Measurements from ENCODE around the gene IGF1R. TPM values are rescaled to one million over a fixed set of nuclear protein-coding genes. Genes with fewer than 3 reads are reported as not detected.

The IGF1R gene
- total and polyA plus RNA-seq, 2 of the 13 experiments (the other 11 are each of a cell fraction or from before 2014, with no cell fraction given): 15.9 to 18.4 TPM

DNA sequence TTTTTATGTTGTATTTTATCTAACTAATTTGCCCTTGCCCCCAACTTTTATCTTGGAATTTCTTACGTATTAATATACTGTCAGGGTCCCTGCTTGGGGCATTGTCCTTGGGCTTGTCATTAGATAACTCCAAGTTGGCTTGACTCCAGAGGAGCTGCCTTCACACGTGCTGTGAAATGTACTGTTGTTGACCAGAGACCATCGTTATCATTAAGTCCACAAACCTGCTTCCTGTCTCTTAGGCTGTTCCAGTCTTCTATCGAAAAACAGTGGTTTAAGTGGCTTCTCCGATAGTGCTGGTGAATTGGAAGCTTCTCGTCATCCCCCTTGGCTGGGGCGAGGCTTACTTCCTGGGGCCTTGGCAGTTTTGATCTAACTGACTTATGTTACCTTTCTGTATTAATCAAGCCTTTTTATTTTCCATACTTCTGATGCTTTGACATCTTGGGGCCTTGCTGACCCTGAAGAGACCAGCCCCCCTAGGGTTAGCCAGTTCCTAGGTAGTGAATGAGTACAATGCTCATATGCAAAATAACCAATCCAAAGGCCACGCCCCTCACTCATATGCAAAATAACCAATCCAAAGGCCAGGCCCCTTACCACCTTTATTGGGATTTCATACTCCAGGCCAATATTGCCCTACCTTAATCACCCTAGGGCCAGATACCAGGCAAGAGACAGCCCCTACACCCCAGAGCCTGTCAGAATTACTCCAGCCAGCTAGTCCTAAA, 164.5 kb downstream of the IGF1R start (continued):
- TF ChIP-seq, protein P1, sequence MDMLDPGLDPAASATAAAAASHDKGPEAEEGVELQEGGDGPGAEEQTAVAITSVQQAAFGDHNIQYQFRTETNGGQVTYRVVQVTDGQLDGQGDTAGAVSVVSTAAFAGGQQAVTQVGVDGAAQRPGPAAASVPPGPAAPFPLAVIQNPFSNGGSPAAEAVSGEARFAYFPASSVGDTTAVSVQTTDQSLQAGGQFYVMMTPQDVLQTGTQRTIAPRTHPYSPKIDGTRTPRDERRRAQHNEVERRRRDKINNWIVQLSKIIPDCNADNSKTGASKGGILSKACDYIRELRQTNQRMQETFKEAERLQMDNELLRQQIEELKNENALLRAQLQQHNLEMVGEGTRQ (IDR thresholded peaks at IDR 0.05; ENCODE audit: low read depth, low read length): no peak
- TF ChIP-seq, protein P1 (CRISPR knock-in tag; IDR thresholded peaks at IDR 0.05; ENCODE audit: borderline replicate concordance): no peak
- TF ChIP-seq ZNF207 (IDR thresholded peaks at IDR 0.05; ENCODE audit: borderline replicate concordance): no peak
- no peak for TF ChIP-seq PLRG1 (conservative IDR thresholded peaks at IDR 0.05)
- TF ChIP-seq ZBTB7B (CRISPR knock-in tag; IDR thresholded peaks at IDR 0.05): peak; percentile 87
- TF ChIP-seq, protein P2, sequence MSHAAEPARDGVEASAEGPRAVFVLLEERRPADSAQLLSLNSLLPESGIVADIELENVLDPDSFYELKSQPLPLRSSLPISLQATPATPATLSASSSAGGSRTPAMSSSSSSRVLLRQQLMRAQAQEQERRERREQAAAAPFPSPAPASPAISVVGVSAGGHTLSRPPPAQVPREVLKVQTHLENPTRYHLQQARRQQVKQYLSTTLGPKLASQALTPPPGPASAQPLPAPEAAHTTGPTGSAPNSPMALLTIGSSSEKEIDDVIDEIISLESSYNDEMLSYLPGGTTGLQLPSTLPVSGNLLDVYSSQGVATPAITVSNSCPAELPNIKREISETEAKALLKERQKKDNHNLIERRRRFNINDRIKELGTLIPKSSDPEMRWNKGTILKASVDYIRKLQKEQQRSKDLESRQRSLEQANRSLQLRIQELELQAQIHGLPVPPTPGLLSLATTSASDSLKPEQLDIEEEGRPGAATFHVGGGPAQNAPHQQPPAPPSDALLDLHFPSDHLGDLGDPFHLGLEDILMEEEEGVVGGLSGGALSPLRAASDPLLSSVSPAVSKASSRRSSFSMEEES (CRISPR knock-in tag; IDR thresholded peaks at IDR 0.05): peak; percentile 50; the same call in 1 of the 2 replicates
- TF ChIP-seq, protein P3, sequence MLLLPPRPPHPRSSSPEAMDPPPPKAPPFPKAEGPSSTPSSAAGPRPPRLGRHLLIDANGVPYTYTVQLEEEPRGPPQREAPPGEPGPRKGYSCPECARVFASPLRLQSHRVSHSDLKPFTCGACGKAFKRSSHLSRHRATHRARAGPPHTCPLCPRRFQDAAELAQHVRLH (CRISPR knock-in tag; IDR thresholded peaks at IDR 0.05; ENCODE audit: borderline replicate concordance, low read depth): peak; percentile 78; the same call in 1 of the 2 replicates
- TF ChIP-seq, protein P4, sequence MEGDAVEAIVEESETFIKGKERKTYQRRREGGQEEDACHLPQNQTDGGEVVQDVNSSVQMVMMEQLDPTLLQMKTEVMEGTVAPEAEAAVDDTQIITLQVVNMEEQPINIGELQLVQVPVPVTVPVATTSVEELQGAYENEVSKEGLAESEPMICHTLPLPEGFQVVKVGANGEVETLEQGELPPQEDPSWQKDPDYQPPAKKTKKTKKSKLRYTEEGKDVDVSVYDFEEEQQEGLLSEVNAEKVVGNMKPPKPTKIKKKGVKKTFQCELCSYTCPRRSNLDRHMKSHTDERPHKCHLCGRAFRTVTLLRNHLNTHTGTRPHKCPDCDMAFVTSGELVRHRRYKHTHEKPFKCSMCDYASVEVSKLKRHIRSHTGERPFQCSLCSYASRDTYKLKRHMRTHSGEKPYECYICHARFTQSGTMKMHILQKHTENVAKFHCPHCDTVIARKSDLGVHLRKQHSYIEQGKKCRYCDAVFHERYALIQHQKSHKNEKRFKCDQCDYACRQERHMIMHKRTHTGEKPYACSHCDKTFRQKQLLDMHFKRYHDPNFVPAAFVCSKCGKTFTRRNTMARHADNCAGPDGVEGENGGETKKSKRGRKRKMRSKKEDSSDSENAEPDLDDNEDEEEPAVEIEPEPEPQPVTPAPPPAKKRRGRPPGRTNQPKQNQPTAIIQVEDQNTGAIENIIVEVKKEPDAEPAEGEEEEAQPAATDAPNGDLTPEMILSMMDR (CRISPR knock-in tag; IDR thresholded peaks at IDR 0.05): no peak
- peak; percentile 59; the same call in 1 of the 2 replicates for TF ChIP-seq ZNF768 (CRISPR knock-in tag; IDR thresholded peaks at IDR 0.05)
- no peak for TF ChIP-seq NFRKB (IDR thresholded peaks at IDR 0.05)
- TF ChIP-seq NRL (CRISPR knock-in tag; IDR thresholded peaks at IDR 0.05; ENCODE audit: borderline replicate concordance): no peak
- no peak for TF ChIP-seq AHR (CRISPR knock-in tag; IDR thresholded peaks at IDR 0.05)
- TF ChIP-seq NR3C1 (CRISPR knock-in tag; IDR thresholded peaks at IDR 0.05): no peak
- no peak for TF ChIP-seq LCORL (IDR thresholded peaks at IDR 0.05)
- TF ChIP-seq LCORL (CRISPR knock-in tag; IDR thresholded peaks at IDR 0.05): no peak
- peak; percentile 14; the same call in 1 of the 2 replicates for TF ChIP-seq ZFX (CRISPR knock-in tag; IDR thresholded peaks at IDR 0.05; ENCODE audit: low read depth)
- TF ChIP-seq, protein P5, sequence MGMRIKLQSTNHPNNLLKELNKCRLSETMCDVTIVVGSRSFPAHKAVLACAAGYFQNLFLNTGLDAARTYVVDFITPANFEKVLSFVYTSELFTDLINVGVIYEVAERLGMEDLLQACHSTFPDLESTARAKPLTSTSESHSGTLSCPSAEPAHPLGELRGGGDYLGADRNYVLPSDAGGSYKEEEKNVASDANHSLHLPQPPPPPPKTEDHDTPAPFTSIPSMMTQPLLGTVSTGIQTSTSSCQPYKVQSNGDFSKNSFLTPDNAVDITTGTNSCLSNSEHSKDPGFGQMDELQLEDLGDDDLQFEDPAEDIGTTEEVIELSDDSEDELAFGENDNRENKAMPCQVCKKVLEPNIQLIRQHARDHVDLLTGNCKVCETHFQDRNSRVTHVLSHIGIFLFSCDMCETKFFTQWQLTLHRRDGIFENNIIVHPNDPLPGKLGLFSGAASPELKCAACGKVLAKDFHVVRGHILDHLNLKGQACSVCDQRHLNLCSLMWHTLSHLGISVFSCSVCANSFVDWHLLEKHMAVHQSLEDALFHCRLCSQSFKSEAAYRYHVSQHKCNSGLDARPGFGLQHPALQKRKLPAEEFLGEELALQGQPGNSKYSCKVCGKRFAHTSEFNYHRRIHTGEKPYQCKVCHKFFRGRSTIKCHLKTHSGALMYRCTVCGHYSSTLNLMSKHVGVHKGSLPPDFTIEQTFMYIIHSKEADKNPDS (CRISPR knock-in tag; IDR thresholded peaks at IDR 0.05): no peak
- no peak for TF ChIP-seq ZFP41 (CRISPR knock-in tag; IDR thresholded peaks at IDR 0.05; ENCODE audit: borderline replicate concordance)
- TF ChIP-seq, protein P6, sequence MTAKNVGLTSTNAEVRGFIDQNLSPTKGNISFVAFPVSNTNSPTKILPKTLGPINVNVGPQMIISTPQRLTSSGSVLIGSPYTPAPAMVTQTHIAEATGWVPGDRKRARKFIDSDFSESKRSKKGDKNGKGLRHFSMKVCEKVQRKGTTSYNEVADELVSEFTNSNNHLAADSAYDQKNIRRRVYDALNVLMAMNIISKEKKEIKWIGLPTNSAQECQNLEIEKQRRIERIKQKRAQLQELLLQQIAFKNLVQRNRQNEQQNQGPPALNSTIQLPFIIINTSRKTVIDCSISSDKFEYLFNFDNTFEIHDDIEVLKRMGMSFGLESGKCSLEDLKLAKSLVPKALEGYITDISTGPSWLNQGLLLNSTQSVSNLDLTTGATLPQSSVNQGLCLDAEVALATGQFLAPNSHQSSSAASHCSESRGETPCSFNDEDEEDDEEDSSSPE (CRISPR knock-in tag; IDR thresholded peaks at IDR 0.05): no peak
- no peak for TF ChIP-seq ZNF737 (CRISPR knock-in tag; IDR thresholded peaks at IDR 0.05; ENCODE audit: borderline replicate concordance)
- peak; percentile 48; the same call in 1 of the 2 replicates for TF ChIP-seq GATAD1 (CRISPR knock-in tag; IDR thresholded peaks at IDR 0.05)
- no peak for TF ChIP-seq SMAD1 (CRISPR knock-in tag; IDR thresholded peaks at IDR 0.05; ENCODE audit: borderline replicate concordance, low read depth)
